COLO829 (cell line): ENCODE measurements around the gene EXOSC7.

Experiments used
- DNase-seq: peaks from one replicate; pipeline ENCODE4 v3.0.0; 2012; ENCODE audit warnings: low spot score

EXOSC7 gene

DNA sequence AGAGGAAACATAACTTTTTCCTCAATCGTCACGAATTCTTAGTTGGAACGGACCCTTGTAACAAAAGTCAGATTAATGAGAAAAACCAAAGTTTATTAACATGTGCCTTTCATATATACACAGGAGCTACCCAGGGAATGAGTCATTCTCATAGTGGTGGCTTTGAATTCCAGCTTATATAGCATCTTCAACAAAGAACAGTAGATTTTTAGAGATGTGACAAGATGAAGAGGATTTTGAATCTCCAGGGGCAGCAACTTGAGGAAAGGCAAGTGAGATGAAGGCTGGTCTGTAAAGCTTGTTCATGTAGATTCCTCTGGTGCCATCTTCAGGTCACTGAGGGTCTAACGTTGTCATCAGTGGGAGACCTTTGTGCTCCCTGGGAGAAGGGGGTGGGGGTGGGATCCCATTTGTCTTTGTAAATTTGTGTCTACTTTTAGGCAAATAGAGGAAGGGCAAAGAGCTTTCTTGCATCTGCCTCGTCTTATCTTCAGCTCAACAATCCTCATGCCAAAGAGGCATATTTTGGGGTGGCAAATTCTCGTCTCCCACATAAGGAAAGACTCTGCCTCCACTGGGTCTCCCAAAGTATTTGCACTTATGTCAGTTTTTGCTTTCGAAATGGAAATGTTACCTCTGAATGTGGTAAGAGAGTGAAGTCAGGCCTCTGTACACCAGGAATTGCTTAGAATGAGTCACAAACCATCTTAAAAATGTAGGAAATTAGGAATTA is 79.5 kb downstream of the EXOSC7 start:
- DNase-seq = peak; percentile 74

DNA sequence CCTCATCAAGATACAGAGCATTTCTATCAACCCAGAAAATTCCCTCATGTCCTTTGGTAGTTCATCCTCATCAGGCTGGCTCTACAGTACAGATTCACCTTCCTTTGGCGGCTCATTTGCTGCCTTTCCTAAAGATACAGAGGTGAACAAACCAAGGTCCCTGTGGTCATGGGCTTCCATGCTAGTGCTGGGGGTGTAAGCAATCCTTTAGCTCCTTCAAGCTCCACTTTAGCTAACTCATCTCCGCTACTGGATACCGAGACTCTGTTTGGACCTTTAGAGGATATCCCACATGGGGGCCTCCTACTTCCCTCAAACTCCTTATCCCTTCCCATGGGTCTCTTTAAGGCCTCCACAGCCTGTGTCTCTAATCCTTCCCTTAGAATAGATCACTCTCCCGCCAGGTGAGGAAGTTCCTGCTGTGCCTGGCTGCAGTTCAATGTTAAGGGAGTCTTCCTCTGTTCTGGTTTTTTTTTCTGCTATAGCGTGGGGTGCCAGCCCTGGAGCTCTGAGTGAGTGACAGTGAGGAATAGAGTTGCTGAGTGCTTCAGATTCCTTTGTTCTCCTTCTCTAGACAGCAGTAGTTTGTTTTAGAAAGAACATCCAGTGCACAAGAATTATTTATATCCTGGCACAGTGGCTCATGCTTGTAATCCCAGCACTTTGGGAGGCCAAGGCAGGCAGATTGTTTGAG is 80.7 kb downstream of the EXOSC7 start:
- DNase-seq = no peak

DNA sequence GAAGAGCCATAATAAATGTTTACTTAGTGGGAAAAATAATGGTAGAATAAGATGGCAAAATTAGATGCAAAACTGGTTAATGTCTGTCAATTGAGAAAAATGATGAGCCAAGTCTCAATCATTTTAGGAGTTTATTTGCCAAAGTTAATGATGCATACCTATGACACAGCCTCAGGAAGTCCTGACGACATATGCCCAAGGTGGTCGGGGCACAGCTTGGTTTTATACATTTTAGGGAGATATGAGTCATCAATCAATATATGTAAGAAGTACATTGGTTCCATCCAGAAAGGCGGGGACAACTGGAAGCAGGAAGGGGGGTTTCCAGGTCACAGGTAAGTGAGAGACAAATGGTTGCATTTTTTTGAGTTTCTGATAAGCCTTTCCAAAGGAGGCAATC is 81.5 kb downstream of the EXOSC7 start:
- no peak for DNase-seq

DNA sequence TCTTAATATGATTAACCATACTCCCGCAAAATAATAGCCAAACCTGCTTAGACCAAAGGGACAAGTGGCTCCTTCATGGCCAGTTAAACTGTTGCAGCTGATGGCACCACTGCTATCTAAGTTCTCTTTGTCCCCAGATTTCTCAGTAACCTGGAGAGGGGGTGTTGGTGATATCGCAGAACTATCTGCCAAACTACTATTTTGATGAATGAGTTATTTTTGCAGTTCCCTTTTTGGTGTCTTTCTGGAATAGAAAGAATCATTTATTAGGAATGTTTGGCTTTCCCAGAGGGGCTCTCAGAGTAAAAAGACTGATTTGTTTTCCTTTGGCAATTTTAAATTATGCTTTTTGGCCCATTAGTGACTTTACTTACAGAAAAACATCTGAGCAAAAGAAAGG is 83.1 kb downstream of the EXOSC7 start:
- peak; percentile 69 for DNase-seq

DNA sequence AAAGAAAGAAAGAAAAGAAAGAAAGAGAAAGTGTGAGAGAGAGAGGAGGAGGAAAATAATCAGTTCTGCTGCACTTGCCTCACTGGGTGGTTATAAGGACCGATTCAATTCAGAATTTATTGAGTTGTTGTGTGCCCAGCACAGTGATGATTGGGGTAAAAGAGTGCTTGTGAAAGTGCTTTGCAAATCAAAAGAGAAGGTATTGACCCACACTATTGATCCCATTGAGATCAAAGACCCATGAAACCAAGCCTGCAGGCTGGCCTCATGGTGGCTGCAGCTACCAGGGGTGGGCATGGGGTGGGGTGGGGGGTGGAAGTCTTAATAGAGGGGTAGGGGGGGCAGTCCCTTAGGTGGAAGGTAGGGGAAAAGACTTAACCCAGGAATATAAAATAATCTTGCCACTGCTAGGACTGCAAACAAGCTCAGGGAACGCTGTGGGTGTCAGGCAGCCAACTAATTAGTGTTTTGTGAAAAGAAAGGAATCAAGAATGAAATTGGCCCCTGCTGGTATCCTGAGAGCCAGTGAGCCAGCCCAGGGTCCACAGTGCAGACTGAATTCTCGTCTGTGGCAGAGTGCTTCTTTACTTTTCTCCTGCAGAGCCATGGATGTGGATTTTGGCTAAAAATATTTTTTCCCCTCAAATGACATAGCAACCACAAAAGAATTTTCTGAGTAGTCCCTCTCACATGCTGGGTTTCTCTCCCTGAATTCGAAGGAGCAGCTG is 84.3 kb downstream of the EXOSC7 start:
- no peak for DNase-seq
